ENCODE measurements around the gene PEAK1.

The PEAK1 gene

DNA sequence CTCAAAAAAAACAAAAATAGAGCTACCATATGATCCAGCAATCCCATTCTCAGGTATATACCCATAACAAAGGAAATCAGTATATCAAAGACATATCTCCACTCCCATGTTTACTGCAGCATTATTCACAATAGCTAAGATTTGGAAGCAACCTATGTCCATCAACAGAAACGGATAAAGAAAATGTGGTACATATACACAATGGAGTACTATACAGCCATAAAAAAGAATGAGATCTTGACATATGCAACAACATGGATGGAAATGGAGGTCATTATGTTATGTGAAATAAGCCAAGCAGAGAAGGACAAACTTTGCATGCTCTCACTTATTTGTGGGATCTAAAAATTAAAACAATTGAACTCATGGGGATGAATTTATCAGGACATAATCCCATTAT is 19.6 kb downstream of the PEAK1 start:
- no peak for DNase-seq

DNA sequence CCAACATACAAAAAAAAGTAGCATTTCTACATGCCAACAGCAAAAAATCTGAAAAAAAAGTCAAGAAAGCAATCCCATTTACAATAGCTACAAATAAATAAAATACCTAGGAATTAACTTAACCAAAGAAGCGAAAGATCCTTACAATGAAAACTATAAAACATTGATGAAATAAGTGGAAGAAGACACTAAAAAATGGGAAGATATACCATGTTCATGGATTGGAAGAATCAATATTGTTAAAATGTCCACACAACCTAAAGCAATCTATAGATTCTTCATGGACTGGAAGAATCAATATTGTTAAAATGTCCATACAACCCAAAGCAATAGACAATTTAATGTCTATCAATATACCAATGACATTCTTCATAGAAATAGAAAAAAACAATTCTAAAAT is 21.0 kb downstream of the PEAK1 start:
- DNase-seq: no peak

DNA sequence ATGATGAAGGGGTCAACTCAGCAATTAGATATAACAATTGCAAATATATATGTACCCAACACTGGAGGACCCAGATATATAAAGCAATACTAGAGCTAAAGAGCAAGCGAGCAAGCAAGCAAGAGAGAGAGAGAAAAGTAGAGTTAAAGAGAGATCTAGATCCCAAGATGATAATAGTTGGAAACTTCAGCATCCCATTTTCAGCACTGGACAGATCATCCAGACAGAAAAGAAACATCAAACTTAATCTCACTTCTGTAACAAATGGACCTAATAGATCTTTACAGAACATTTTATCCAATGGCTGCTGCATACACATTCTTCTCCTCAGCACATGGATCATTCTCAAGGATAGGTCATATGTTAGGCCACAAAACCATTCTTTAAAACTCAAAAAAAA is 23.2 kb downstream of the PEAK1 start:
- DNase-seq: no peak

DNA sequence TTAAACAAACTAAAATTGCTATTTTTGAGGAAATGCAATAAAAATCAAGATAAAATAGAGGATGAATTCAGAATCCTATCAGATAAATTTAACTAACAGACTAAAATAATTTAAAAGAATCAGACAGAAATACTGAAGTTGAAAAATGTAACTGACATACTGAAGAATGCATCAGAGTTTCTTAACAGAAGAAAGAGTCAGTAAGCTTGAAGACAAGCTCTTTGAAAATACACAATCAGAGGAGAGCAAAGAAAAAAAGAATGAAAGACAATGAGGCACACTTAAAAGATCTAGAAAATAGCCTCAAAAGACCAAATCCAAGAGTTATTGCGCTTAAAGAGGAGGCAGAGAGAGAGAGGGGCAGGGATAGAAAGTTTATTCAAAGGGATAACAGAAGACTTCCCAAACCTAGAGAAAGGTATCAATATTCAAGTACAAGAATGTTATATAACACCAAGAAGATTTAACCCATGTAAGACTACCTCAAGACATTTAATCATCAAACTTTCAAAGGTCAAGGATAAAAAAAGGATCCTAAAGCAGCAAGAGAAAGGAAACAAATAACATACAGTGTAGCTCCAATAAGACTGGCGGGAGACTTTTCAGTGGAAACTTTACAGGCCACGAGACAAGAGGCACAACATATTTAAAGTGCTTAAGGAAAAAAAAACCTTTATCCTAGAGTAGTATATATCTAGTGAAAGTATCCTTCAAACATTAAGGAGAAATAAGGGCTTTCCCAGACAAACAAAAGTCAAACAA is 24.7 kb downstream of the PEAK1 start:
- DNase-seq: no peak

DNA sequence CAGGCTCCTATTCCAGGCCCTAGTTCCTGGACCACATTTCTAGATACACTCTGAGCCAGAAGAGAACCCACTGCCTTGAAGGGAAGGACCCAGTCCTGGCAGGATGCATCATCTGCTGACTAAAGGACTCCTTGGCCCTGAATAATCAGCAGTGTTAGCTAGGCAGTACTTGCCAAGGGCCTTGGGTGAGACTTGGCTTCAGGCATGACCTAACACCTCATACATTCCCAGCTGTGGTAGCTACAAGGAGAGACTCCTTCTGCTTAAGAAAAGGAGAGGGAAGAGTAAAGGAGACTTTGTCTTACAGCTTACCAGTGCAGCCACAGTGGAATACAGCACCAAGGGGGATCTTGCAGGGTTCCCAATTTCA is 26.4 kb downstream of the PEAK1 start:
- DNase-seq: no peak

DNA sequence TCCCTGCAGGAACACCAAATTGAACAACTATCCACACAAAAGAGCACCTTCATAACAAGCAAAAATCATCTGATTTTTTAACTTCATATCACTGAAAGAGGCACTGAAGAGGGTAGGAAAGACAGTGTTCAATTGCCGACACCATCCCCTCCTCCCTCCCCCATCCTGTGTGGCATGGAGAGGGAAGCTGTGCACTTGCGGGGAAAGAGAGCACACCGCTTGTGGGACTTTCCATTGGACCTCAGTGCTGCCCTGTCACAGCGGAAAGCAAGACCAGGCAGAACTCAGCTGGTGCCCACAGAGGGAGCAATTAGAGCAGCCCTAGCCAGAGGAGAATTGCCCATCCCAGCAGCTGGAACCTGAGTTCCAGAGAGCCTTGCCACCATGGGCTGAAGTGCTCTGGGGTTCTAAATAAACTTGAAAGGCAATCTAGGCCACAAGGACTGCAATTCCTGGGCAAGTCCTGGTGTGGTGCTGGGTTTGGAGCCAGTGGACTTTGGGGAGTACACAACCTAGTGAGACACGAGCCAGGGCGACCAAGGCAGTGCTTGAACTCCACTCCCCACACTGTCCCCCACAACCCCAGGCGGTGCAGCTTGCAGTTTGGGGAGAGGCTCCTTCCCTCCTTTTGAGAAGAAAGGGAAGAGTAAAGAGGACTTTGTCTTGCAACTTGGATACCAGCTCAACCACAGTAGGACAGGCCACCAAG is 27.0 kb downstream of the PEAK1 start:
- no peak for DNase-seq

DNA sequence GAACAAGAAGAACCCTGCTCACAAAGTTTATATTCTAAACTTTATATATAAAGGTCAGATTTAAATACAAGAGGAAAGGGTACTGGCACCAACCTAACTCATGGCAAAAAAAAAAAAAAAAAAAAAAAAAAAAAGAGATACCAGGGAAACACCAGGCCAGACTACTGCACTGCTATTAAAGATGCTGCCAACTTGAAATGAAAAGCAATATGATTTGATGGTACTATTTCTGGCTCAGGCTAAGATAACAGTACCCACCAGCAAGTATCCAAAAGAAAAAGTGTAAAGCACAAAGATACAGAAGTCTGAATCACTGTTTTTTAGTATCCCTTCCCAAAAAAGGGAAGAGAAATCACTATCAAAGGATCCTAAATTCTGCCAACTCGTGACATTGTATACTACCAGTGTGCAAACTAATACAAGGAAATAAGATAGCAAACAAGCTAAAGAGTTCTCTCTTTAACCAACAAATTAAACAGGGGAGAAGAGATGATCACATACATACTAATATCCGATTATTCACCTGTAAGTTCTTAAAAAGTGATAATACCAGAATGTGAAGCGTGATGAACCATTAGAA is 28.4 kb downstream of the PEAK1 start:
- no peak for DNase-seq

DNA sequence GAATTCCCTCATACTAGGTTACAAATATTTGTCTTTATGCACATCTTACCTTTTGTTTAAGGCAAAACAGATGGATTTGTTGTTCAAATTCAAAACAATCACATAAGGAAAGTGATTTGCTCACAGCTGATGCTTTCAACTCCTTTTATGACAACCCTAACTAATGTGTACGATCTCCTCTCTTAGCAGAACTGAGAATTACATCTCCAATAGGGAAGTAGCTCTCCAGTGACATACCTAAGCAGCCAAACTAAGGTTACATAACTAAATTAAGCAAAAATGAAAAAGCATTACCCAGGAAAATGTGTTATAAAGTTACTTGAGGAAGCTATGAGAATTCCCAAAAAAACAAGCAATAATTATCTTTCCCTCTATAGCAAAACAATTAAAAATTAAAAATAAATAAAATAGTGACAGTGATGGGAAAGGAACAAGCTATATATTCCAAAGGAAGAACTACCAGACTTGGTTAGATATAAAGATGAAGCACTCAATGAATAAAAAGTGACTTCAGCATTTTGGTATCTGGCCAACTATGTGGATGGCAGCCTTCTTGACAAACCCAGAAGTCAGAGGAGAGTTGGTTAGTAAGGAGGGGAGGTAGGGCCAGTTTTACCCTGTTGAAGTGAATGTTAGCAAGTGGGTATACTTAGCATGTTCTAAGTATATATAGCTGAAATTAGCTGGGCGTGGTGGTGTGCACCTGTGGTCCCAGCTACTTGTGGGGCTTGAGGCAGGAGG is 32.4 kb downstream of the PEAK1 start:
- DNase-seq: no peak

DNA sequence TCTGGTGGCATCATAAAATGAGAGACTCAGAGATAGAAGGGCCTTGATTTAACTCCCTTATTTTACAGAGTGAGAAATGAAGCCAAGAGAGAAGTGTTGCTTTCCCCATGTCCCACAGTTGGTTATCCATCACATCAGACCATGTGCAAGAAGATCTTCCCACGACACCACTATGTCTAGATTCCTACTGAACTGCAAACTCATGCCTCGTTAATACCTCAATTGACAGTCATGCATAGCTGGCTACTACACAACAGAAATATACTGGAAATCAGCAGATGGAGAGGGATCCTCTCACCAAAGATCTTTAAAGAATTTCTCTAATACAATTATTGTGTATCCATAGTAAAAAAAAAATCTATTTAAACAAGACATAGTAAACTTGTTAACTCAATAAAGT is 33.3 kb downstream of the PEAK1 start:
- DNase-seq: no peak

DNA sequence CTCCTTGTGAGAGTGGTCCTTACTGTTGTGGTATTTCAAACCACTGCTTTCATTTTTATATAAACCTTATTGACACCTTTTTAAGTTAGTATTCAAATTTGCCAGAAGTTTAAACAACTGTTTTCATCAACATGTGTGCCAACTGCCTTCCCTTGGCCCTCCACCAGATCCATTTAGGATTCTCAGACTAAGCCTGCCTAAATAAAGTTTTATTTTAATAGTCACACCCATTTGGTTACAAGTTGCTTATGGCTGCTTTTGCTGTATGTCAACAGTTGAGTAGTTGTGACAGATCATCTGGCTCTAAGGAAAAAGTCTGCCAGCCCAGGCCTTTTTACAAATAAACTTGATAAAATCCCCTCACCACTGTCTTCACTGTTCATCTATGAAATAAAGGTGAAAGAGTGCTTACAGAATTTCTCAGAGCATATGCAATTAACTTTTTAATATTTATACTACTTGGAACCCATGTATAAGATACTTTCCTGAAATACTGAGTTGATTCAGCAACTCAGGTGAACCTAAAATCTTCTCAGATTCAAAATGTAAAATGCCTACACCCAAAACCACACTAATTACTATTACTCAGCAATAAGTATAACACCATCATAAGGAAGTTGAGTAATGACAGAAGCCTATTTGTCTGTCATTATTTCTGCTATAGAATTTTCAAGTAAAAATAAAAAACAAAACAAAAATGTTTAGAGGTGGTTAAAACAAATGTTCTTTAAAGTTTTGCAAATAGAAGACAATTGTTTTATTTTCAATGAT is 35.1 kb downstream of the PEAK1 start:
- no peak for DNase-seq

DNA sequence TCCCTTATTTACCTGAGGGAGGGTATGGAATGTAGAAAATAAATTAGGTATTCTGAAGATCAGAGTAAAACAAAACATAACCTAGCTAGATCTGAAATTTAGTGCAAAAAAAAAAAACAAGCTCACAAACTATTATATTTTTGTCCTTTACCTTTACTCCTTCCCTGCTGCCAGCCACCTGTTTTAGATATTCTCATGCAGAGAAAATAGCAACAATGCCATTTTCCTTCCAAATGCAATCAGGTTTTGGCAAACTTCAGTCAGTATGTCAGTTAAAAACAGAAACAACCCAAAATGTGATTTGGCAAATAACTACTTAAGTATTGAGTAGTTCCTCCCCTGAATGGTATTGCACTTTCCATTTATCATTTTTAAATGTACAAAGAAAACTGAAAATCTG is 35.8 kb downstream of the PEAK1 start:
- no peak for DNase-seq

DNA sequence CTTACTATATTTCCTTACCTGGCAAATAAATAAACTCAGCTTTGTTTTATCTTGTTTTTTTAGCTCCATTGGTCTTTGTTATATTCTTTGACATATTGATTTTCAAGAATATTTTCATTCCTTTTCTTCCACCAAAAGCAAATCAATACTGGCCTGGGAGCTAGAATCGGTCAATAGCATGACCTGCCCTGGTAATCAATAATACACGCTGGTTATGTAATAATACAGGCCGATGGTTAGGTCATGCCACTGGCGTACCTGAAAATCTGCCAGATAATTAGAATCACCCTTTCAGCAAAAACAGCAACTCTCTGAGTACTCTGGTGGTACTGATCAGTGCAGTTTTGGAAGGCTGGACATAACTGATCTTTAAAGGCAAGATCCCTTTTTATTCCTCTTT is 39.9 kb downstream of the PEAK1 start:
- no peak for DNase-seq

DNA sequence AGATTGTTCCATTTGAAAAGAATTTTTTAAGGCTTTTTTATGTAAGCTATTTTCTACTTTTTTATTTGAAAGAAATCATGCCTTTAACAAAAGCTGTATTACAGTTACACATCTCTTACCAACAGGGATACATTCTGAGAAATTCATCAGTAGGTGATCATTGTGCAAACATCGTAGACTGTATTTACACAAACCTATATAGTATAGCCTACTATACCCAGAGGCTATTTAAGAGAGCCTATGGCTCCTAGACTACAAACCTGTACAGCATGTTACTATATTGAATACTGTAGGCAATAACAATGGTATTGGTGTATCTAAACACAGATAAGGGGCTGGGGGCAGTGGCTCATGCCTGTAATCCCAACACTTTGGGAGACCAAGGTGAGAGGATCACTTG is 43.1 kb downstream of the PEAK1 start:
- no peak for DNase-seq

DNA sequence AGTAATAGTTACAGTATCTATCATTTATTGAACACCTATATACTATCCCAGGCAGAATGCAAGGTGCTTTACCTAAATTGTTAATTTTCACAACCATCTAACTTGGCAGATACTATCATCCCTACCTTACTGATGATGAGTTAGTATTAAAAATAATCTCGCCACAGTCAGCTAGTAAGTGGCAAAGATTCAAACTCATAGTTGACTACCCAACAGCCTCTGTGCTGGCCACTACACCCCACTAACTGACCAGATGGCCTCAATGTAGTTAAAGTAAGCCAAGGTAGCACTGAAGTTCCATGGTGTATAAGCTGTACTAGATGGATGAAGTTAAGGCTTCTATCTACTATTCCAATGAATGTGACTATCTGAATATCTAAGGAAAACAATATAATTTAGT is 44.8 kb downstream of the PEAK1 start:
- DNase-seq: no peak

DNA sequence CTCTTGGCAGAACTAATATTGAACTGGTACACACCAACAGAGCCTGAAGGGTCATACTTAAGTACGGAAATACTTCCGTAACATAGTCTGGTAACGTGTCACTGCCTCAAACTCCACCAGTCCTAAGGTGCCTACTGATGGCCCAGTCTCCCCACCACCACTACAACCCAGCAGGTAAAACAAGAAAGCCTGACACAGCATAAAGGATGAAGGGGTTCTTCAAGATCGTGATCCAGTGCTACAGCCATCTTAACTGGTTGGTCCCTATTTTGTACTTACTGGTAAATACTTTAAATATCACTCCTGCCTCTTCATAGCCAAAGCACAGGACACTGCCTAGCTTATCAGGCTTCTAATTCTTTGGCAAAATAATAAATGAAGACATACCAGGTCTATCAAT is 46.5 kb downstream of the PEAK1 start:
- DNase-seq: no peak

DNA sequence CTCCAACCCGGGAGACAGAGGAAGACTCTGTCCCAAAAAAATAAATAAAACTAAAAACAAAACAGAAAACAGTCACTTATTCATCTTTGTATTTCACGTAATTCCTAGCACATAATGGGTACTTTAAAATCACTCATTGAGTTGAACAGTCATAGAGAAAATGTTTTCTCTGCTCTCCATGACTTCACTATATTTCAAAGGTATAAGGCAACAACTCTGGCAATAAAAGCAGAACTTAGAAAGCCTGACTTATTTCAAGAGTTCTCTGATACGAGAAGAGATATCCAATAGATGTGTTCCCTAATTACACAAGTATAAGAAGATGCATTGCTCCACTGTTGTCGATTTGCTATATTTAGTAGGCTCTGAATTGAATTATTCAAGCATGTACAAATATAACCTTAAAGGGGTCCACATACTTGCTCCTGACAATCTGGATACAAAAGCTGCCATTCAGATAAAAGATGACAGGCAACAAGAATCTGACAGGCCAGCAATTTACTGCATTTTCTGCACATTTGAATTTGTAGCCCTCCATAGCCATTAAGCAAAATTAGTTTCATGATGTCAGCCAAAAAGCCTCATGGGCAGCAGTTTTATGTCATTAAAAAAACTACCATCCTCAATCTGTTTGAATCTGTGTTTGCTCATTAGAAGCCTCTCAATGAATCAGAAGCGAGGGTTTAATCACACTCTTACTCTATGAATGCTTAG is 47.9 kb downstream of the PEAK1 start:
- no peak for DNase-seq

DNA sequence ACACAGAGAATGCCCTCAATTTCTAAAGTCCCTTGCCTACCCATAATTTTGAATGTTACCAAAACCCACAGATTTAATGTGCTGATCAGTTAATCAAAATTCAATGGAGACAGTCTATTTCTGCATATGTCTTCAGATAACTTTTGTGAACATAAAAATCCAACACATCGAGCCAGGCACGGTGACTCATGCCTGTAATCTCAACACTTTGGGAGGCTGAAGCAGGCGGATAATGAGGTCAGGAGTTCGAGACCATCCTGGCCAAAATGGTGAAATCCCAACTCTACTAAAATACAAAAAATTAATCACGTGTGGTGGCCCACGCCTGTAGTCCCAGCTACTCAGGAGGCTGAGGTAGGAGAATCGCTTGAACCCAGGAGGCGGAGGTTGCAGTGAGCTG is 49.3 kb downstream of the PEAK1 start:
- DNase-seq: no peak

DNA sequence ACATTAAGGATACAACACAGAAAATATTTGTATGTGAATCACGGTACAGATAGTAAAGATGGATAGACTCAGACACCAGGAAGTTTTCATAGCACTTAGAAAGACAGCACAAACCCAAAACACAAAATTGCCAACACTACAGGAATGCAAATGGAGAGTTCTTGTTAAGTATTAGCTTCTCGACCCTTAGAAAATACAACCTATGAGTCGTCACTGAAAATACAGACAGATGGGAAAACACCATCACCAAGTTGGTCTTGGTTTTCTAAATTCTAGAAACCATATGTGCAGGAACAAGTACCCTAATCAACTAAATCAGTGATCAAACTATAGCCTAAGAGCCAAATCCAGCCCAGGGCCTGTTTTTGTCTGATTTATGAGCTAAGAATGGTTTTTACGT is 50.7 kb downstream of the PEAK1 start:
- DNase-seq: no peak

DNA sequence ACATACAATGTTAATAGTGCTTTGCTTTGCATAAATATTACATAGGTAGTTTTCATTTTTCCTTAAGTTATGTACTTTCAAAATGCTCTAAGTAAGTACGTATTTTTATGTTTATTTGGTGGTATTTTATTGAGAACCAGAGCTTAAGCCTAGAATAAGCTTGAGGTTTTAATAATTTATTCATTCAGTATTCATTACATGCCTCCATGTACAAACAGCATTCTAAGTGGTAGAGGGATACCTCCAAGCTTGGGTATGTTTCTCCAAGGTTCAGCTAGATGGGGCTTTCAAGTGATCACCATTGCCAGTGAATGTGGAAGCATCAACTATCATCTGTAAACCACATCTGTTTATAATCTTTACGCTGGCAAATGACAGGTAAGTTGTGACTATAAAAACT is 52.3 kb downstream of the PEAK1 start:
- no peak for DNase-seq

DNA sequence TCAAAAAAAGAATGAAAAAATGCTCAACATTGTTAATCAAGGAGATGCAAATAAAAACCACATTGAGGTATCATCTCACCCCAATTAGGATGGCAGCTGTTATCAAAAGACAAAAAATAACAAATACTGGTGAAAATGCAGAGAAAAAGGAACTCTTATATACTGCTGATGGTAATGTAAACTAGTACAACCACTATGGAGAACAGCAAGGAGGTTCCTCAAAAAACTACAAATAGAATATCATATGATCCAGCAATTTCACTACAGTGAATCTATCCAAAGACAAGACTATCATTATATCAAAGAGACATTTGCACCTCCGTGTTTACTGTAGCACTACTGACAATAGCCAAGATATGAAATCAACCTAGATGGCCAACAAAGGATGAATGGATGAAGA is 58.4 kb downstream of the PEAK1 start:
- DNase-seq: no peak

DNA sequence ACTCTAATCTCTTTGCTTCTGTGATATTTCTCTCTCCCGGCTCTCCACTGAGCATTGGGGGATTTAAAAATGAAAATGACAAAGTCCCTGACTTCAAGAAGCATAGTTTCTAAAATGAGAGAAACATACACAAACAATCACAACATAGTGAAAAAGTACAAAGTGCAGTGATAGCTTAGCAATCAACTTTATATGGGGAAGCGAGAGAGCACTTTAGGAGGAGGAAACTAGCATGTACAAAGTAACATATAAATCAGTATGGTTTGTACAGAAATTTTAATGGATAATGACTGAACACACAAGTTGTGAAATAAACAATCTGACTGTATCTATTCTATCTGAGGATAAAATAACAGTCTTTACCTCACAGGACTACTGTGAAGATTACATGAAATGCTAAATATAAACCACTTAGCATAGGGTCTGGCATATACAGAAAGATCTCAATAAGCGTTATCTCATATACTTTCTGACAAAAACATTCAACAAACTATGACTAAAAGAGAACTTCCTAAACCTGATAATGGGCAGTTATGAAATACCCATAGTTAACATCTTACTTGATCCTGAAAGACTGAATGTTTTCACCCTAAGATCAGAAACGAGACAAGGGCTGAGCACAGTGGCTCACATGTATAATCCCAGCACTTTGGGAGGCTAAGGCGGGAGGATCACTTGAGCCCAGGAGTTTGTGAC is 61.2 kb downstream of the PEAK1 start:
- no peak for DNase-seq

DNA sequence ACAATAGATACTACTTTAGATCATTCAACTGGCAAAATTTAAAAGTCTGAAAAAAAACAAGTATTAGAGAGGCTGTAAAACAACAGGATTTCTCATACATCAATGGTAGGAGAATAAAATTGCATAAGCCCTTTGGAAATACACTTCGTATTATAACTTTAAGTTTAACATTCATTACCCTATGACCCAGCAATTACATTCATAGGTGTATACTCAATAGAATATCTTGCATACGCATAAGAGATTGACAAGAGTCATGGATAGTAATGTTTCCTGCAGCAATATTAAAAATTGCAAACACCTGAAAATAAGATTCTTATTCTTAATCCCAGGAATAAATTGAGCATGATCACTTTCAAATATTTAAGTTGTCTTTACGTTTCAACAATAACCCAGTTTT is 63.6 kb downstream of the PEAK1 start:
- DNase-seq: no peak

Data from activated CD4-positive, alpha-beta T cell treated with anti-CD3 and anti-CD28 coated beads for 48 hours (primary cell).